Retinal pigment epithelial cell (primary cell): Measurements from ENCODE around the gene SERPIND1.
"Not testable (repeated sequence)": the region's sequence is repeated elsewhere in the genome, so short reads cannot be mapped to it uniquely, and the experiment has no call there.

Experiments used
- DNase-seq: peaks from one replicate; pipeline ENCODE4 v3.0.0-alpha.2; 2010; ENCODE audit warnings: low read depth
- H3K4me3 ChIP-seq: 2 replicates; pipeline ENCODE4 v1.5.1; 2011; ENCODE audit warnings: mild to moderate bottlenecking, low read length, control low read depth, moderate library complexity
- CTCF ChIP-seq: conservative IDR thresholded peaks from 2 replicates; pipeline ENCODE4 v1.5.1; 2011; ENCODE audit warnings: low read depth, low read length, control low read depth, inconsistent platforms

SERPIND1 gene

GRCh38 chr22:20811971-20812660 lies 38.2 kb downstream of the SERPIND1 start:
- no peak for TF ChIP-seq CTCF
- no peak for DNase-seq
- H3K4me3 ChIP-seq: no peak overlapping the region

- no peak for DNase-seq
- TF ChIP-seq CTCF: no peak
- H3K4me3 ChIP-seq: no peak overlapping the region
Observed at GRCh38 chr22:20813056-20813455, 39.1 kb downstream of the SERPIND1 start.

- H3K4me3 ChIP-seq: no peak overlapping the region
- DNase-seq: no peak
- no peak for TF ChIP-seq CTCF
Observed at GRCh38 chr22:20814221-20814808, 40.4 kb downstream of the SERPIND1 start.

- H3K4me3 ChIP-seq: no peak overlapping the region
- no peak for DNase-seq
- no peak for TF ChIP-seq CTCF
Observed at GRCh38 chr22:20815477-20816050, 41.7 kb downstream of the SERPIND1 start.

- DNase-seq: no peak
- TF ChIP-seq CTCF: no peak
- no peak overlapping the region for H3K4me3 ChIP-seq
Observed at GRCh38 chr22:20816559-20816958, 42.6 kb downstream of the SERPIND1 start.

- DNase-seq: no peak
- no peak overlapping the region for H3K4me3 ChIP-seq
- no peak for TF ChIP-seq CTCF
Observed at GRCh38 chr22:20818471-20818870, 44.6 kb downstream of the SERPIND1 start.

GRCh38 chr22:20819471-20819870 lies 45.6 kb downstream of the SERPIND1 start:
- TF ChIP-seq CTCF: no peak
- DNase-seq: no peak
- H3K4me3 ChIP-seq: no peak overlapping the region

GRCh38 chr22:20821717-20822239 lies 47.9 kb downstream of the SERPIND1 start:
- not testable (repeated sequence) for DNase-seq, H3K4me3 ChIP-seq
